Endothelial cell of umbilical vein (primary cell): ENCODE measurements around the gene ZNF567. TPM values are rescaled to one million over a fixed set of nuclear protein-coding genes. Genes with fewer than 3 reads are reported as not detected.

Source experiments
- BruUV-seq: library from RNA; stranded (reverse); fragments of 400-500 nt; replicated peaks from 2 replicates; lab custom pipeline; 2021; lab: Mats Ljungman, UMichigan
- CTCF ChIA-PET: fragments of 300-600, 350-600 bp; sonication (Branson Sonifier 250); formaldehyde crosslinking; loops from one replicate; lab custom pipeline; 2021; ENCODE audit warnings: antibody characterized with exemption, inconsistent platforms; lab: Charles Lee
- POLR2A ChIA-PET: fragments of 300-600, 350-600 bp; sonication (Branson Sonifier 250); formaldehyde crosslinking; loops from one replicate; lab custom pipeline; 2021; ENCODE audit warnings: antibody characterized with exemption, inconsistent platforms; lab: Charles Lee
- DNase-seq: peaks from one replicate; pipeline ENCODE4 v3.0.0-alpha.2; 2011; ENCODE audit warnings: low read depth, low spot score
- FAIRE-seq: peaks from 2 replicates; lab custom pipeline; 2011; peaks lifted over from hg19 to GRCh38; lab: Jason Lieb, UNC
- H2AFZ ChIP-seq: 2 replicates; pipeline ENCODE4 v1.6.0; 2012; ENCODE audit warnings: low read depth, low read length, control low read depth, inconsistent platforms
- H3K27ac ChIP-seq: 2 replicates; pipeline ENCODE4 v1.5.1; 2011; ENCODE audit warnings: low read depth, mild to moderate bottlenecking, control low read depth, low read length, moderate library complexity; ENCODE audit not compliant: insufficient read depth
- H3K27me3 ChIP-seq, 2 experiments: 2 replicates each; pipeline versions ENCODE4 v1.6.0 to v1.6.1; 2011; ENCODE audit warnings: low read length in 2 of 2, mixed read lengths in 1 of 2; ENCODE audit not compliant: control insufficient read depth in 2 of 2, insufficient read depth in 2 of 2
- H3K36me3 ChIP-seq, 2 experiments: 2 replicates in 1 of 2; 3 replicates in 1 of 2; pipeline ENCODE4 v1.5.1; 2011; ENCODE audit warnings: low read length in 2 of 2, mild to moderate bottlenecking in 1 of 2, moderate library complexity in 1 of 2; ENCODE audit not compliant: control insufficient read depth in 2 of 2, insufficient read depth in 2 of 2; ENCODE audit errors: extremely low read depth in 1 of 2
- H3K4me1 ChIP-seq: 3 replicates; pipeline ENCODE4 v1.5.1; 2011; ENCODE audit warnings: mild to moderate bottlenecking, low read length; ENCODE audit not compliant: control insufficient read depth, insufficient read depth; ENCODE audit errors: extremely low read depth
- H3K4me2 ChIP-seq: 2 replicates; pipeline ENCODE4 v1.6.1; 2011; ENCODE audit warnings: low read length, control low read depth, mixed read lengths; ENCODE audit not compliant: insufficient read depth
- H3K4me3 ChIP-seq, 3 experiments: fragments of 200-600 bp in 1 of 3; sonication (generic), shearing (Covaris generic) in 1 of 3; replicated peaks in 1 of 3; 2 replicates each; pipeline ENCODE4 v1.5.1; 2011 to 2016; ENCODE audit warnings: control low read depth in 3 of 3, low read length in 3 of 3, mild to moderate bottlenecking in 2 of 3, inconsistent platforms in 1 of 3, low read depth in 1 of 3, moderate library complexity in 1 of 3; ENCODE audit not compliant: insufficient read depth in 1 of 3
- H3K79me2 ChIP-seq: 2 replicates; pipeline ENCODE4 v1.6.0; 2012; ENCODE audit warnings: low read length, inconsistent platforms; ENCODE audit not compliant: control insufficient read depth, insufficient read depth
- H3K9ac ChIP-seq: replicated peaks from 2 replicates; pipeline ENCODE3; 2011; ENCODE audit warnings: low read length, control low read depth; ENCODE audit not compliant: insufficient read depth; ENCODE audit errors: extremely low read depth
- H3K9me1 ChIP-seq: replicated peaks from 3 replicates; pipeline ENCODE4 v1.6.0; 2011; ENCODE audit warnings: mild to moderate bottlenecking, low read length; ENCODE audit not compliant: control insufficient read depth, insufficient read depth; ENCODE audit errors: extremely low read depth
- H3K9me3 ChIP-seq: replicated peaks from 2 replicates; pipeline ENCODE4 v1.5.1; 2012; ENCODE audit warnings: low read length, inconsistent platforms; ENCODE audit not compliant: control insufficient read depth, insufficient read depth
- H4K20me1 ChIP-seq: replicated peaks from 2 replicates; pipeline ENCODE3; 2011; ENCODE audit warnings: mild to moderate bottlenecking, low read length; ENCODE audit not compliant: control insufficient read depth, insufficient read depth; ENCODE audit errors: extremely low read depth
- CTCF ChIP-seq, 2 donors: IDR thresholded peaks; 1 replicate in 1 of 2; 2 replicates in 1 of 2; pipeline ENCODE4 v1.5.1; 2011; ENCODE audit warnings: low read length in 2 of 2, mild to moderate bottlenecking in 2 of 2, moderate library complexity in 2 of 2, control low read depth in 1 of 2, inconsistent platforms in 1 of 2, low read depth in 1 of 2; ENCODE audit not compliant: insufficient read depth in 1 of 2; ENCODE audit errors: extremely low read depth in 1 of 2
- EZH2 ChIP-seq: IDR thresholded peaks from 2 replicates; pipeline ENCODE4 v1.6.1; 2012; ENCODE audit warnings: borderline replicate concordance, low read depth, mild to moderate bottlenecking, moderate library complexity, low read length, inconsistent platforms; ENCODE audit not compliant: severe bottlenecking
- FOS ChIP-seq: IDR thresholded peaks from 2 replicates; pipeline ENCODE4 v1.6.1; 2011; ENCODE audit warnings: mild to moderate bottlenecking, low read length, moderate library complexity, borderline replicate concordance; ENCODE audit not compliant: insufficient read depth
- GATA2 ChIP-seq: IDR thresholded peaks from 2 replicates; pipeline ENCODE4 v1.7.0; 2011; ENCODE audit warnings: low read depth, mild to moderate bottlenecking, moderate library complexity, mixed read lengths, low read length; ENCODE audit not compliant: insufficient read length, insufficient read depth
- JUN ChIP-seq: IDR thresholded peaks from 2 replicates; pipeline ENCODE4 v1.6.1; 2011; ENCODE audit warnings: borderline replicate concordance, low read depth; ENCODE audit not compliant: insufficient read length, insufficient read depth
- MAX ChIP-seq: IDR thresholded peaks from 2 replicates; pipeline ENCODE4 v1.6.1; 2011; ENCODE audit not compliant: insufficient read depth, insufficient read length
- MYC ChIP-seq: IDR thresholded peaks from one replicate; pipeline ENCODE4 v1.6.1; 2011; ENCODE audit warnings: mild to moderate bottlenecking, low read depth, low read length
- POLR2A ChIP-seq: IDR thresholded peaks from 2 replicates; pipeline ENCODE4 v1.6.1; 2012; ENCODE audit warnings: low read depth, mild to moderate bottlenecking, control low read depth, low read length
- POLR2AphosphoS5 ChIP-seq: IDR thresholded peaks from 2 replicates; pipeline ENCODE4 v1.6.1; 2012; ENCODE audit warnings: low read depth, mild to moderate bottlenecking, control low read depth, low read length, moderate library complexity; ENCODE audit not compliant: insufficient read depth
- dilution Hi-C: fragments of 300-500 bp; cut with MboI; formaldehyde crosslinking; loops from one replicate; pipeline ENCODE4 v1.15.0; 2019; ENCODE audit warnings: low sequenced_read_pairs; ENCODE audit not compliant: extremely low pct_ligation_motif_present
- intact Hi-C: fragments of 100-400 bp; cut with micrococcal nuclease; formaldehyde crosslinking; loops from one replicate; pipeline ENCODE4 v1.10.0; 2022
- polyA plus RNA-seq, 4 experiments: library from polyadenylated mRNA; depleted of rRNA in 3 of 4; stranded (reverse) in 3 of 4; unstranded in 1 of 4; fragments of >200 nt; gene quantifications; 2 replicates each; pipeline versions ENCODE4 v1.2.1 to v1.2.3, GENCODE V29; 2011 to 2012; ENCODE audit warnings: missing spikeins in 1 of 4
- total RNA-seq: library from RNA; stranded (reverse); gene quantifications from 2 replicates; pipeline ENCODE4 v1.2.3, GENCODE V29; 2021

ZNF567 gene
- total and polyA plus RNA-seq, 2 donors (not counting 3 experiments of a cell fraction or from before 2014, with no cell fraction given) = 3.4 to 4.4 TPM

- peak; percentile 8 for FAIRE-seq
- TF ChIP-seq JUN (no peak), FOS (no peak), CTCF (IDR thresholded peaks at IDR 0.05; ENCODE audit: extremely low read depth in 1 of 2, insufficient read depth in 1 of 2, low read depth in 1 of 2, low read length in 2 of 2) (no peak), EZH2 (no peak), GATA2 (no peak), MYC (no peak), MAX (no peak), POLR2AphosphoS5 (no peak), POLR2A (no peak)
Measured at GRCh38 chr19:36747750-36748149, 60.3 kb downstream of the ZNF567 start.

More at GRCh38 chr19:36747750-36748149, 60.3 kb downstream of the ZNF567 start:
- BruUV-seq = no TSS peak
- dilution Hi-C loops (no loop called here), intact Hi-C loops (no loop called here)
- H3K9ac ChIP-seq = no peak overlapping the region
- ChIA-PET CTCF (no interaction called here), POLR2A (no interaction called here)
- H3K9me1 ChIP-seq = no peaks in the 10 kb centered on the region
- no peak overlapping the region for H2AFZ ChIP-seq
- no peaks in the 10 kb centered on the region for H3K79me2 ChIP-seq
- no peaks in the 10 kb centered on the region for H3K4me1 ChIP-seq
- no peaks in the 10 kb centered on the region for H3K27me3 ChIP-seq
- H3K27ac ChIP-seq = no peak overlapping the region
- DNase-seq = no peak
- no peak overlapping the region for H3K4me3 ChIP-seq
- H3K4me2 ChIP-seq = no peak overlapping the region
- H3K9me3 ChIP-seq = peaks cover 39% of the 10 kb centered on the region
- no peaks in the 10 kb centered on the region for H4K20me1 ChIP-seq
- peaks cover 11% of the 10 kb centered on the region in 2 experiments for H3K36me3 ChIP-seq
